Stomach (tissue), 9 donors: ENCODE data around the gene ELMO1. TPM values are rescaled to one million over a fixed set of nuclear protein-coding genes. Genes with fewer than 3 reads are reported as not detected.

Experiments
- DNase-seq, 2 donors: peaks; one replicate each; pipeline versions ENCODE4 v3.0.0 to v3.0.0-alpha.2; 2013 to 2019
- H3K27ac ChIP-seq, 5 donors: fragments of 200-600 bp in 4 of 5; sonication (generic) in 4 of 5; one replicate each; pipeline ENCODE4 v1.5.1; 2013 to 2019; ENCODE audit warnings: mild to moderate bottlenecking in 1 of 5, moderate library complexity in 1 of 5
- H3K27me3 ChIP-seq, 3 donors: fragments of 200-600 bp; sonication (generic); one replicate each; pipeline ENCODE4 v1.5.1; 2017 to 2019; ENCODE audit warnings: mixed run types in 1 of 3
- H3K36me3 ChIP-seq, 4 donors: fragments of 200-600 bp; sonication (generic); 1 replicate in 3 of 4; 2 replicates in 1 of 4; pipeline ENCODE4 v1.5.1; 2016 to 2019
- H3K4me1 ChIP-seq, 4 donors: fragments of 200-600 bp; sonication (generic); one replicate each; pipeline ENCODE4 v1.5.1; 2016 to 2019
- H3K4me3 ChIP-seq, 4 donors: fragments of 200-600 bp; sonication (generic) in 3 of 4; one replicate each; pipeline ENCODE4 v1.5.1; 2016 to 2019; ENCODE audit warnings: mild to moderate bottlenecking in 1 of 4
- H3K9me3 ChIP-seq, 4 donors: fragments of 200-600 bp; sonication (generic); one replicate each; pipeline ENCODE4 v1.5.1; 2016 to 2019
- EP300 ChIP-seq: sonication (generic); formaldehyde crosslinking; IDR thresholded peaks from one replicate; pipeline ENCODE4 v1.6.1; 2017; ENCODE audit warnings: antibody characterized with exemption
- POLR2A ChIP-seq, 4 donors: fragments of 450-650 bp; IDR thresholded peaks; one replicate each; pipeline ENCODE4 v1.6.1; 2016; ENCODE audit warnings: antibody characterized with exemption in 4 of 4, control low read depth in 2 of 4, mild to moderate bottlenecking in 1 of 4, moderate library complexity in 1 of 4
- POLR2AphosphoS5 ChIP-seq, 3 donors: sonication (generic); formaldehyde crosslinking; IDR thresholded peaks; one replicate each; pipeline ENCODE4 v1.6.1; 2016; ENCODE audit warnings: antibody characterized with exemption in 3 of 3
- WGBS, 5 donors: extraction: QIAGEN DNeasy Blood & Tissue Kit in 3 of 5; methylation state at CpG; one replicate each; pipeline versions ENCODE4 v1.1.5 to v1.1.7; 2013 to 2018; 5-methylcytosine and 5-hydroxymethylcytosine counted together
- intact Hi-C: fragments of 100-400 bp; cut with DNase I; formaldehyde crosslinking; loops from one replicate; pipeline ENCODE4 v1.15.1; 2023; ENCODE audit warnings: low total_unique reads
- polyA plus RNA-seq, 3 donors: library from polyadenylated mRNA; stranded (reverse); fragments of 200-250 nt; gene quantifications; one replicate each; pipeline ENCODE4 v1.2.3, GENCODE V29; 2013
- total RNA-seq, 5 donors: library from RNA; depleted of rRNA; stranded (reverse); fragments of >200 nt; gene quantifications; one replicate each; pipeline versions ENCODE4 v1.1.0 to v1.2.3, GENCODE V29; 2014 to 2016
- TF ChIP-seq, protein P1 (sequence below), 7 experiments: fragments of 450-650 bp in 4 of 7; fragments of 200-600 bp in 3 of 7; sonication (generic) in 3 of 7; IDR thresholded peaks; one replicate each; pipeline ENCODE4 v1.5.1; 2016 to 2019; ENCODE audit warnings: antibody characterized with exemption in 7 of 7, control low read depth in 2 of 7, mild to moderate bottlenecking in 1 of 7
- donor health status: healthy with polysubstance abuse.
- donor health status: Bipolar disorder and iron deficiency.
- donor health status: healthy.

Gene ELMO1
- total and polyA plus RNA-seq, 8 donors: 4.1 to 117 (median 44.8) TPM

DNA sequence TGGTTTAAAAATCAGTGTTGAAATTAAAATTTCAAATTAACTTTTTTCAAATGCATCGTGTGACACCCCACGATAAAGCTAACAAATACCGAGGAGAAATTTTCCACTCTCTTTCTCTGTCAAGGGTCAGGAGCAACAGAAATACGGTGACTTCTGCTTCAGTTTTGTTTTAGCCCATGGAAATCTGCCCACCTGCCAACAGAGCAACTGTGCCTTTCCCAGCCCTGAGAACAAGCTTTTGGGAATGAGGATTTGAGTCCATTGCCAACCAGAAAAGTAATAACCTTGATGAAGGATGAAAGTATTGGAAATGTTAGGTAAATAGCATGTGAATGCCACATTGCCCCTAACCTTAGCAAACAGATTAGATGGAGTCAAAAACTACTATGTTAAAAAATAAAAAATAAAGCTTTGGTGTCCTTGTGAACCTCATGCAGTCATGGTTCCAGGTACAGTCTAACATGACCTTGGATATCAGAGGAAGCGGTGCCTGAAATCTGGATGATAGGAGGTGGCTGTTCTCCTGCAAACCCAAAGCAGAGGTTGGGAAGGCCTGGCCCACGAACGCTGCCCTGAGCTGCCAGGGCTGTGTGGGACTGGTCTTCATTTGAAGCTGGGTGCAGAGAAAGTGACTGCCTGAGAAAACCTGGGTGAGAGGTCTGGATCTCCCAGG, 296.8 kb downstream of the ELMO1 start:
- Histone ChIP-seq H3K4me3 (no peak overlapping the region), H3K36me3 (peaks cover 0 to 6% (median 0%) of the 10 kb centered on the region in 4 donors), H3K4me1 (peaks cover 0 to 13% (median 6%) of the 10 kb centered on the region in 4 donors), H3K27ac (no peak overlapping the region), H3K27me3 (no peaks in the 10 kb centered on the region), H3K9me3 (no peaks in the 10 kb centered on the region)
- no peak for TF ChIP-seq EP300
- TF ChIP-seq, protein P1, sequence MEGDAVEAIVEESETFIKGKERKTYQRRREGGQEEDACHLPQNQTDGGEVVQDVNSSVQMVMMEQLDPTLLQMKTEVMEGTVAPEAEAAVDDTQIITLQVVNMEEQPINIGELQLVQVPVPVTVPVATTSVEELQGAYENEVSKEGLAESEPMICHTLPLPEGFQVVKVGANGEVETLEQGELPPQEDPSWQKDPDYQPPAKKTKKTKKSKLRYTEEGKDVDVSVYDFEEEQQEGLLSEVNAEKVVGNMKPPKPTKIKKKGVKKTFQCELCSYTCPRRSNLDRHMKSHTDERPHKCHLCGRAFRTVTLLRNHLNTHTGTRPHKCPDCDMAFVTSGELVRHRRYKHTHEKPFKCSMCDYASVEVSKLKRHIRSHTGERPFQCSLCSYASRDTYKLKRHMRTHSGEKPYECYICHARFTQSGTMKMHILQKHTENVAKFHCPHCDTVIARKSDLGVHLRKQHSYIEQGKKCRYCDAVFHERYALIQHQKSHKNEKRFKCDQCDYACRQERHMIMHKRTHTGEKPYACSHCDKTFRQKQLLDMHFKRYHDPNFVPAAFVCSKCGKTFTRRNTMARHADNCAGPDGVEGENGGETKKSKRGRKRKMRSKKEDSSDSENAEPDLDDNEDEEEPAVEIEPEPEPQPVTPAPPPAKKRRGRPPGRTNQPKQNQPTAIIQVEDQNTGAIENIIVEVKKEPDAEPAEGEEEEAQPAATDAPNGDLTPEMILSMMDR (IDR thresholded peaks at IDR 0.05): no peak
- TF ChIP-seq POLR2A (IDR thresholded peaks at IDR 0.05): no peak
- no peak for TF ChIP-seq POLR2AphosphoS5 (IDR thresholded peaks at IDR 0.05)
- WGBS, 5 donors: 76 to 87% (median 83%) methylated on average over 7 of the region's 7 CpGs
- no peak for DNase-seq
- intact Hi-C loops: no loop called here

DNA sequence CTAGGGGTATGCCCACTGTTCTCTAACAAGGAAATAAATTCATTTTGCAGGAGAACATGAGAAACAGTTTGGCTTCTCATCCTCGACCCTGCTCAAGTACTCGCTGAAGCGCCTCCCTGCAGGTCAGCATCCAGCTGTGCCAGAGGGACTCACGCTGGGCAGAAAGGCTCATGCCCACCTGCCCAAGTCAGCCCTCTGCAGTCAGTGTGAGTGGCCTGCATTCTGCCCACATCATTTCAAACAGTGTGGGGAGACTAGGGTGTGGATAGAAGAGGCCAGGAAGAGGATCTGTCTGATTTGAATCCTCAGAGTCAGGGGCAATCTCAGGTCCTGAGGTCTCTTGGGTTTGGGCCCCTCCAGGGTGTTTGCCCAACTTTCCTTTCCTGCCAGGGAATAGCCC, 297.8 kb downstream of the ELMO1 start:
- intact Hi-C loops: no loop called here
- 88 to 94% (median 90%) methylated on average over 4 of the region's 4 CpGs for WGBS, 5 donors
- no peak for DNase-seq
- Histone ChIP-seq H3K4me3 (no peak overlapping the region), H3K27ac (no peak overlapping the region), H3K36me3 (peaks cover 0 to 6% (median 0%) of the 10 kb centered on the region in 4 donors), H3K4me1 (peaks cover 0 to 13% (median 6%) of the 10 kb centered on the region in 4 donors), H3K9me3 (no peaks in the 10 kb centered on the region), H3K27me3 (no peaks in the 10 kb centered on the region)
- TF ChIP-seq, protein P1 (IDR thresholded peaks at IDR 0.05): no peak
- TF ChIP-seq POLR2AphosphoS5 (IDR thresholded peaks at IDR 0.05) (no peak), EP300 (no peak), POLR2A (IDR thresholded peaks at IDR 0.05) (no peak)

DNA sequence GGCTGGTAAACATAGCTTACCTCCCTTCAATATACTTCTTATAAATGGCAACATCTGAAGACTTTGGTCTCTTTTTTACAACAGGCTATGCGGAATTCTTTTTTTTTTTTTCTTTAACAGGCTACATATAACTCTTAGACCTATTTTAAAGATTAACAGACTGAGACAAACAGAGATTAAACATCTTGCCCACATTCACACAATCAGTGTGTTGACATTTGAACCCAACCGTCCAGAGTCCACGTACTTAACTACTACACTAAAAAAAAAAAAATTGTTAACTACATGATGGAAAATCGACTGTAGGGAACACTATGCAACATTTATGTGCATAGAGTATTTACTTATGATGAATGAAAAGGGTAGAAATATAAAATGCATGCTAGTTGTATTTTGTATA, 298.5 kb downstream of the ELMO1 start:
- H3K9me3 ChIP-seq: no peaks in the 10 kb centered on the region
- H3K27ac ChIP-seq: no peak overlapping the region
- H3K4me3 ChIP-seq: no peak overlapping the region
- H3K27me3 ChIP-seq: no peaks in the 10 kb centered on the region
- DNase-seq: no peak
- 18 to 38% (median 25%) methylated on average over 4 of the region's 4 CpGs for WGBS, 5 donors
- TF ChIP-seq POLR2A (IDR thresholded peaks at IDR 0.05) (no peak), POLR2AphosphoS5 (IDR thresholded peaks at IDR 0.05) (no peak), EP300 (no peak)
- TF ChIP-seq, protein P1 (IDR thresholded peaks at IDR 0.05): no peak
- intact Hi-C loops: no loop called here
- peaks cover 0 to 6% (median 0%) of the 10 kb centered on the region in 4 donors for H3K36me3 ChIP-seq
- peaks cover 0 to 13% (median 6%) of the 10 kb centered on the region in 4 donors for H3K4me1 ChIP-seq

DNA sequence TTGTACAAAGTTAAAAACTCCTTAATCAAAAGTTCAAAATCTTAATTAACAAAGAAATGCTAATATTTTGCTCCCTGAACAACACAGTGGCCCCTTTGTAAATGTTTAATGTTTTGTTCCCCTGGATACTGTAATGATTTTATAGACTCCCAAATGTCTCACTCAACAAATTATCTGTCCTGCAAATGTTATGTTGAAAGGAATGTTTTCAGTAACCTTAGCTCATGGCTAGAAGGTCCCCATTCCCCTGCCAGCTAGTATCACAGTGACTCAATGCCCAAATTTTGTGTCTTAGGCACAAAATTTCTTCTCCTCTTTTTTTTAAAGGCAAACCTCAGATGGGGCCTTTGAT, 298.9 kb downstream of the ELMO1 start:
- peaks cover 0 to 13% (median 6%) of the 10 kb centered on the region in 4 donors for H3K4me1 ChIP-seq
- intact Hi-C loops: no loop called here
- no peak for DNase-seq
- no peaks in the 10 kb centered on the region for H3K27me3 ChIP-seq
- H3K27ac ChIP-seq: no peak overlapping the region
- H3K4me3 ChIP-seq: no peak overlapping the region
- no peaks in the 10 kb centered on the region for H3K9me3 ChIP-seq
- peaks cover 0 to 6% (median 0%) of the 10 kb centered on the region in 4 donors for H3K36me3 ChIP-seq
- no peak for TF ChIP-seq EP300

DNA sequence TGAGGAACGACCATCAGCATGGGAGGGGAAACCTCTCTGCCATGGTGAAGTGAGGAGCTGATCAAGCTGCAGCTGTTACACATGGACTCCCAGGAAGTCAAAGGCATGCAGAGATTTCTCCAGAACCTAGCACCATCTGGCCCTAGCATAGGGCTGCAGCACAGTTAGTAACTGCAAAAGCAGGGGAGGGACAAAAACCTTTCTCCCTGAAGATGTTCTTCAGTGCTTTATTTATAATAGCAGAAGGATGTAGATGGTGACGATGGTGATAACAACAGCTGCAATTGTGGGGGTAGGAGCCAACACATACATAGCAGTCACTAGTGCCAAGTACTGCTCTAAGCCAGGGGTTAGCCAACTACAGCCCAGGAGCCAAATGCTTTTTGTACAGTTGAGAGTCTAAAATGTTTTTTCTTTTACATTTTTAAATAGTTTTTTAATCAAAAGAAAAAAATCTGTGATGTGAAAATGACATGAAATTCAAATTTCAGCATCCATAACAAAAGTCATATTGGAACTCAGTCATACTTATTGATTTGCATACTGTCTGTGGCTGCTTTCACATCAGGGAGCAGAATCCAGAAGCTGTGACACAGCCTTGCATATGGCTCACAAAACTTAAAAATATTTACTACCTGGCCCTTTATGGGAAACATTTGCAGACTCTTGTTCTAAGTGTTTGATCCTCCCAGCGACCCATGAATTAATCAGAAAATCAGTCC, 299.5 kb downstream of the ELMO1 start:
- H3K27me3 ChIP-seq: no peaks in the 10 kb centered on the region
- no peak for DNase-seq
- no peaks in the 10 kb centered on the region for H3K9me3 ChIP-seq
- H3K27ac ChIP-seq: no peak overlapping the region
- 22 to 50% (median 27%) methylated on average over 2 to 3 of the region's 3 CpGs for WGBS, 5 donors
- peaks cover 0 to 13% (median 6%) of the 10 kb centered on the region in 4 donors for H3K4me1 ChIP-seq
- TF ChIP-seq EP300 (no peak), POLR2A (IDR thresholded peaks at IDR 0.05) (no peak), POLR2AphosphoS5 (IDR thresholded peaks at IDR 0.05) (no peak)
- TF ChIP-seq, protein P1 (IDR thresholded peaks at IDR 0.05): no peak
- peaks cover 0 to 6% (median 0%) of the 10 kb centered on the region in 4 donors for H3K36me3 ChIP-seq
- intact Hi-C loops: no loop called here
- H3K4me3 ChIP-seq: no peak overlapping the region
